ENCODE results near the gene DENND6B.

- TF ChIP-seq EZH2 (IDR thresholded peaks at IDR 0.05; ENCODE audit: borderline replicate concordance, low read depth, low read length, severe bottlenecking) (no peak), CTCF (IDR thresholded peaks at IDR 0.05; ENCODE audit: extremely low read depth in 1 of 2, insufficient read depth in 1 of 2, low read depth in 1 of 2, low read length in 2 of 2) (no peak), MAX (IDR thresholded peaks at IDR 0.05; ENCODE audit: insufficient read depth, insufficient read length) (no peak), POLR2A (IDR thresholded peaks at IDR 0.05; ENCODE audit: low read depth, low read length) (no peak), MYC (IDR thresholded peaks at IDR 0.05; ENCODE audit: low read depth, low read length) (no peak)
Observed at GRCh38 chr22:50286701-50287318, 40.0 kb downstream of the DENND6B start.

All from endothelial cell of umbilical vein (primary cell).